RWPE2 (cell line): ENCODE results near the gene PLPP3.

ENCODE experiments used
- ATAC-seq: fragments of 200-7000 bp; cut with Tn5 transposase; 3 replicates; pipeline ENCODE4 v1.9.1; 2021; ENCODE audit warnings: low read depth
- DNase-seq: peaks from one replicate; pipeline ENCODE4 v3.0.0-alpha.2; 2020; ENCODE audit warnings: low spot score
- H3K27ac ChIP-seq: fragments of 450-650 bp; 2 replicates; pipeline ENCODE4 v1.5.1; 2017; ENCODE audit warnings: mild to moderate bottlenecking; ENCODE audit not compliant: poor library complexity, severe bottlenecking
- H3K27me3 ChIP-seq: fragments of 250-450 bp; sonication (Bioruptor Pico); 2 replicates; pipeline ENCODE4 v1.5.1; 2021; ENCODE audit warnings: mild to moderate bottlenecking, moderate library complexity; ENCODE audit not compliant: insufficient read depth, poor library complexity, severe bottlenecking
- H3K36me3 ChIP-seq: fragments of 250-450 bp; sonication (Bioruptor Pico); 2 replicates; pipeline ENCODE4 v1.5.1; 2020; ENCODE audit warnings: low read depth, mild to moderate bottlenecking, moderate library complexity
- H3K4me1 ChIP-seq: fragments of 250-450 bp; sonication (Bioruptor Pico); 2 replicates; pipeline ENCODE4 v1.5.1; 2021; ENCODE audit warnings: mild to moderate bottlenecking, moderate library complexity; ENCODE audit not compliant: insufficient read depth, poor library complexity, severe bottlenecking
- H3K4me3 ChIP-seq: fragments of 250-450 bp; sonication (Bioruptor Pico); 2 replicates; pipeline ENCODE4 v1.5.1; 2021; ENCODE audit warnings: mild to moderate bottlenecking, moderate library complexity; ENCODE audit not compliant: severe bottlenecking
- H3K9me3 ChIP-seq: fragments of 250-450 bp; sonication (Bioruptor Pico); 2 replicates; pipeline ENCODE4 v1.5.1; 2021; ENCODE audit warnings: mild to moderate bottlenecking, moderate library complexity; ENCODE audit not compliant: severe bottlenecking
- TF ChIP-seq, protein P1 (sequence below): fragments of 450-650 bp; IDR thresholded peaks from one replicate; pipeline ENCODE4 v1.5.1; 2017; ENCODE audit warnings: mild to moderate bottlenecking, moderate library complexity; ENCODE audit not compliant: poor library complexity, severe bottlenecking

The PLPP3 gene

DNA sequence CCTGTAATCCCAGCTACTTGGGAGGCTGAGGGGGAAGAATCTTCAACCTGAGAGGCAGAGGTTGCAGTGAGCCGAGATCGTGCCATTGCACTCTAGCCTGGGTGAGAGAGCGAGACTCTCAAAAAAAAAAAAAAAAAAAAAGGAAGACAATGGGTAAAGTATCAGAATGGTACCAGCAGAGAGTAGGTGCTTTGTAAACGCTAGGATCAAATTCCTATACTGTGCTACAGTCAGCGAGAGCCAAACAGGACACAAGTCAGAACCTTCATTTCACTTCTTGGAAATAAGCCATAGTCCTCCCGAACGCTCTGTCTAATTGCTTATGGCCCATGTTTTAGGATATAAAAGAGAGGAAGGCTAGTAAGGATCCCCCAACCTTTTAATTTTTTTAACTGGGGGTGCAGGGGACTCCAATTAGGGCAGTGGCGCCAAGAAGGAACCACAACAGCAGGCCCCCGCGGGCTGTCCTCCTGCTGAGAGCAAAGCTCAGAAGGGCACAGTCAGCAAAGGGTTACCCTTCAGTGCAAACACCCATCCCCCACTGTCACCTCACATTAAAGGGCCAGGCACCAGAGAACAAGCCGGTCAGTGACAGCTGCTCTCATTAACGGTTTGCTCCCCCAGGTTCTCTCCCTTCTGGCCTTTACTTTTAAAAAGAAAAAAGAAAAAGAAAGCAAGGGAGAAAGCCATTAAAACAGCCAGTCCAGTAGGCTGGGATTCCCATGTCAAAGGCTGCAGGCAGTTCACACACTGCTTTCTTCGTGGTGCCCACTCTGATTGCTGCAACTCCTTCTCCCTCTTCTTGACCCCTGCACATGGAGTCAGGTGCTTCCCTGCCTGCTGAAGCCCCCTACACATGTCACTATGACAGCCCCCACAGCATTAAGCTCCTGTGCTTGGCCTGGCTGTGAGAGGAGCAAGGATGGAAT, 69.4 kb downstream of the PLPP3 start:
- ATAC-seq (no peak), DNase-seq (no peak)
- H3K9me3 ChIP-seq: no peaks in the 10 kb centered on the region
- no peaks in the 10 kb centered on the region for H3K36me3 ChIP-seq
- no peak overlapping the region for H3K4me3 ChIP-seq
- peaks cover 7% of the 10 kb centered on the region for H3K4me1 ChIP-seq
- TF ChIP-seq, protein P1, sequence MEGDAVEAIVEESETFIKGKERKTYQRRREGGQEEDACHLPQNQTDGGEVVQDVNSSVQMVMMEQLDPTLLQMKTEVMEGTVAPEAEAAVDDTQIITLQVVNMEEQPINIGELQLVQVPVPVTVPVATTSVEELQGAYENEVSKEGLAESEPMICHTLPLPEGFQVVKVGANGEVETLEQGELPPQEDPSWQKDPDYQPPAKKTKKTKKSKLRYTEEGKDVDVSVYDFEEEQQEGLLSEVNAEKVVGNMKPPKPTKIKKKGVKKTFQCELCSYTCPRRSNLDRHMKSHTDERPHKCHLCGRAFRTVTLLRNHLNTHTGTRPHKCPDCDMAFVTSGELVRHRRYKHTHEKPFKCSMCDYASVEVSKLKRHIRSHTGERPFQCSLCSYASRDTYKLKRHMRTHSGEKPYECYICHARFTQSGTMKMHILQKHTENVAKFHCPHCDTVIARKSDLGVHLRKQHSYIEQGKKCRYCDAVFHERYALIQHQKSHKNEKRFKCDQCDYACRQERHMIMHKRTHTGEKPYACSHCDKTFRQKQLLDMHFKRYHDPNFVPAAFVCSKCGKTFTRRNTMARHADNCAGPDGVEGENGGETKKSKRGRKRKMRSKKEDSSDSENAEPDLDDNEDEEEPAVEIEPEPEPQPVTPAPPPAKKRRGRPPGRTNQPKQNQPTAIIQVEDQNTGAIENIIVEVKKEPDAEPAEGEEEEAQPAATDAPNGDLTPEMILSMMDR: no peak
- no peaks in the 10 kb centered on the region for H3K27me3 ChIP-seq
- H3K27ac ChIP-seq: no peak overlapping the region

DNA sequence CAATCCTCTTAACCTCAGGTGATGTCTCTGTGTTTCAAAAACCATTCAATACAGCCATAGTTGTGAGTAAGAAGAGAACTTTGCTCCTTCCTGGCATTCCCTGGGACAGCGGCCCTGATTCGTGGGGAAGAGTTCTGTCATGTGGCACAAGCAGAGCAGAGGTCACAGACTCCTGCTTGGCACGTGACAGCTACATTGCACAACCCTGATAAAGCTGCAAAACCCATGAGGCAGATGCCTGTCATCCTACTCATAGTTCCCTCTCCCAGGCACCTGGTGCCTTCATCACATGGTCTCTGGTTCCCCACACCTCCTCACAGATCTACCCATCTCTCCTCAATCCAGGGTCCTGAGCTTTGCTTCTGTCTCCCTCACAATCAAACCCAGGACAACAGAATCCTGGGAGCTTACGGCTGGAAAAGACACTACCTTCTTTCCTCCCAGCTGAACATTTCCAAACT, 70.8 kb downstream of the PLPP3 start:
- Histone ChIP-seq H3K9me3 (no peaks in the 10 kb centered on the region), H3K36me3 (no peaks in the 10 kb centered on the region), H3K27me3 (no peaks in the 10 kb centered on the region), H3K4me3 (no peak overlapping the region), H3K4me1 (peaks cover 7% of the 10 kb centered on the region), H3K27ac (no peak overlapping the region)
- ATAC-seq: peak; percentile 33; the same call in 1 of the 3 replicates
- DNase-seq: no peak
- TF ChIP-seq, protein P1: no peak

DNA sequence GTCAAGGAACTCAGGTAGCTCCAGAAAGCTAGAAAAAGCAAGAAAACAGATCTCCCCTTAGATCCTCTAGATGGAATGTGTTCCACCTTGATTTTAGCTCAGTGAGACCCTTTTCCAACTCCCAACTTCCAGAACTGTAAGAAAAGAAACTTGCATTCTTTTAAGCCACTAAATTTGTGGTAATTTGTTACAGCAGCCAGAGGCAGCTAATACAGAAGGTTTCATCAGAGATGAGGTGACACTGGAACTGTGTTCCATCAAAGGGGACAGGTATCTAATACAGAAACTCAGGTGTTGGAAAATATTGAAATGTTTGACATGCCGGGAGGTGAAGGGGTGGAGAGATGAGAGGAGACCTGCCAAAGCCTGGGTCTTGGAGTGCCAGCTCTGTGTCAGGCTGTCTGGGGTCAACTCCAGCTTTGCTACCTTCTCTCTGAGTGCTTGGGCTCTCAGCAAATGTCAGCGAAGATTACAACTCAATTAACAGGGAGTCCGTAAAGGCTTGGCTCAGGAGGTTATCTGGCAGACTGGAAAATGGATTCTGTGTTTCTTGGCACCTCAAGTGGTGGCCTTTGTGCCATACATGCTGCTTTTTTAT, 71.3 kb downstream of the PLPP3 start:
- ATAC-seq (no peak), DNase-seq (no peak)
- TF ChIP-seq, protein P1: no peak
- Histone ChIP-seq H3K9me3 (no peaks in the 10 kb centered on the region), H3K4me1 (peaks cover 7% of the 10 kb centered on the region), H3K36me3 (no peaks in the 10 kb centered on the region), H3K27me3 (no peaks in the 10 kb centered on the region), H3K4me3 (no peak overlapping the region), H3K27ac (no peak overlapping the region)

DNA sequence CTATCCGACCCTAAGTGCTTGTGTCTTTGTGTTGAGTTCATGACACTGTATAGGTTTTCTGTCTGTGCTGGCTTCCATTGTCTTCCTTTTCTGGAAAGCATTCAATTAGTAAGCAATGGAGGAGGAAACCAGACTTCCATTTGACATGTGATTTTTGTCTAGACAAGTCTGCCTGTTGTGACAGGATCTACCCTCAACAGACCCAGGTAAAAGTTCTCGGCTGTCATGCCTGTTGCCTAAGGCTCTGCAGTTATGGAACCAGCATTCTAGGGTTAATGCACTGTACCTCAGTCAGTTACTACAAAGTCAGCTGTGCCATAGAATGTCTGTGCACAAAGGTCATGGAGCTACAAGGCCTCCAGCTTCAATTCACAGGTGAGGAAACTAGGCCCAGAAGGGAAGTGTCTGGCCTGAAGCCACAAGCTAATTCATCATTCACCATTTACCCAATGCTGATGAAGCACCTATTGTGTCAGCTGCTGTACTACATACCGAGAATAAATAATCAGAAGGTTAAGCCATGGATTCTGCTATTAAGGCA, 72.3 kb downstream of the PLPP3 start:
- DNase-seq: no peak
- no peaks in the 10 kb centered on the region for H3K9me3 ChIP-seq
- H3K27me3 ChIP-seq: no peaks in the 10 kb centered on the region
- H3K4me1 ChIP-seq: peaks cover 7% of the 10 kb centered on the region
- no peak overlapping the region for H3K4me3 ChIP-seq
- no peaks in the 10 kb centered on the region for H3K36me3 ChIP-seq
- ATAC-seq: peak; percentile 58; the same call in 2 of the 3 replicates
- H3K27ac ChIP-seq: peak overlapping the region; percentile 26
- TF ChIP-seq, protein P1: no peak
